Suprapubic skin (tissue), 4 donors: ENCODE data around the gene CUEDC2.

ENCODE experiments used
- EP300 ChIP-seq: sonication (generic); formaldehyde crosslinking; IDR thresholded peaks from one replicate; pipeline ENCODE4 v1.6.1; 2017; ENCODE audit warnings: antibody characterized with exemption
- POLR2A ChIP-seq, 2 donors: fragments of 450-650 bp; IDR thresholded peaks; one replicate each; pipeline ENCODE4 v1.6.1; 2017; ENCODE audit warnings: antibody characterized with exemption in 2 of 2, mild to moderate bottlenecking in 2 of 2, moderate library complexity in 2 of 2
- POLR2AphosphoS5 ChIP-seq, 3 donors: sonication (generic); formaldehyde crosslinking; IDR thresholded peaks; one replicate each; pipeline ENCODE4 v1.6.1; 2017; ENCODE audit warnings: antibody characterized with exemption in 3 of 3

DNA sequence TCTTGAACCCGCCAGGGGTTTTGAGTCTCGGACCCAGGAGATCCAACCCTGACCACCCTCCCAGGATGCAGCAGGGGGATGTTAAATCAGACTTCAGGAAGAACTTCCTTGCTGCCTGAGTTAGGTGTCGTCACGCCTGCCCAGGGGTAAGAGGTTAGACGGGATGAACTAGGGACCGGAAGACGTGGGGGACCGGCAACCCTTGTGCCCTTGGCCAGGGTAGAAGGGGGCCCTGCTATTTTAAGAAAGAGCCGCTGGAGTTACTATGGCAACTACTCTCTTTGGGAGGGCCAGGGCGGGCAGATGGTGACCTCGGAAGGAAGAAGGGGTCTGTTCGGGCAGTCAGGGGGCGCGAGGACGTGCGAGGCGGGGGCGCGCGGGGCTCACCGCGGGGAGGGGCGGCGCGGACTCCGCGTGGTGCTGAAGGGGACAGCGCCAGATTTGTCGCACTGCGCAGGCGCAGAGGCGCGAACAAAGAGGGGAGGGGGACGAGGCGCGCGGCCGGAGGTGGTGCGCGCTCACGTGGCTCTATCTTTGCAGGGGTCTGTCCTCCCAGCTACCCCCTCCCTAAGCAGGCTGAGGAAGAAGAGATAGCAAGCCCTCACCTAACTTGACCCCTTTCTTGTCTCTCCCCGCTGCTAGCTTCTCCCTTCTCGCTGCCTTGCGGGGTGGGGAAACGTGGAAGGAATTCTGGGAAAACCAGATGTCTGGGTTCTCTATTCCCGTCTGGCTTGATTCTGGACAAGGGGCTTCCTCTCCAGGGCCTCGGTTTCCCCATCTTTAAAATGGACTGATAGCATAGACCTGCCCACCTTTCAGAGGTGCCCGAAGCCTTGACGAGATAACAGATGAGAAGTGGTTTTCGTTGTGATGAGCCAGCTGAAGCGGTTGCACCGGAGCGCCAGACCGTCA lies 12.8 kb downstream of the CUEDC2 start:
- TF ChIP-seq POLR2AphosphoS5 (IDR thresholded peaks at IDR 0.05) (no peak), POLR2A (IDR thresholded peaks at IDR 0.05) (no peak), EP300 (no peak)
